RWPE2 (cell line): ENCODE data around the gene WDSUB1.

Source experiments
- ATAC-seq: fragments of 200-7000 bp; cut with Tn5 transposase; 3 replicates; pipeline ENCODE4 v1.9.1; 2021; ENCODE audit warnings: low read depth
- DNase-seq: peaks from one replicate; pipeline ENCODE4 v3.0.0-alpha.2; 2020; ENCODE audit warnings: low spot score
- H3K27ac ChIP-seq: fragments of 450-650 bp; 2 replicates; pipeline ENCODE4 v1.5.1; 2017; ENCODE audit warnings: mild to moderate bottlenecking; ENCODE audit not compliant: poor library complexity, severe bottlenecking
- H3K27me3 ChIP-seq: fragments of 250-450 bp; sonication (Bioruptor Pico); 2 replicates; pipeline ENCODE4 v1.5.1; 2021; ENCODE audit warnings: mild to moderate bottlenecking, moderate library complexity; ENCODE audit not compliant: insufficient read depth, poor library complexity, severe bottlenecking
- H3K36me3 ChIP-seq: fragments of 250-450 bp; sonication (Bioruptor Pico); 2 replicates; pipeline ENCODE4 v1.5.1; 2020; ENCODE audit warnings: low read depth, mild to moderate bottlenecking, moderate library complexity
- H3K4me1 ChIP-seq: fragments of 250-450 bp; sonication (Bioruptor Pico); 2 replicates; pipeline ENCODE4 v1.5.1; 2021; ENCODE audit warnings: mild to moderate bottlenecking, moderate library complexity; ENCODE audit not compliant: insufficient read depth, poor library complexity, severe bottlenecking
- H3K4me3 ChIP-seq: fragments of 250-450 bp; sonication (Bioruptor Pico); 2 replicates; pipeline ENCODE4 v1.5.1; 2021; ENCODE audit warnings: mild to moderate bottlenecking, moderate library complexity; ENCODE audit not compliant: severe bottlenecking
- H3K9me3 ChIP-seq: fragments of 250-450 bp; sonication (Bioruptor Pico); 2 replicates; pipeline ENCODE4 v1.5.1; 2021; ENCODE audit warnings: mild to moderate bottlenecking, moderate library complexity; ENCODE audit not compliant: severe bottlenecking
- TF ChIP-seq, protein P1 (sequence below): fragments of 450-650 bp; IDR thresholded peaks from one replicate; pipeline ENCODE4 v1.5.1; 2017; ENCODE audit warnings: mild to moderate bottlenecking, moderate library complexity; ENCODE audit not compliant: poor library complexity, severe bottlenecking

Gene WDSUB1

DNA sequence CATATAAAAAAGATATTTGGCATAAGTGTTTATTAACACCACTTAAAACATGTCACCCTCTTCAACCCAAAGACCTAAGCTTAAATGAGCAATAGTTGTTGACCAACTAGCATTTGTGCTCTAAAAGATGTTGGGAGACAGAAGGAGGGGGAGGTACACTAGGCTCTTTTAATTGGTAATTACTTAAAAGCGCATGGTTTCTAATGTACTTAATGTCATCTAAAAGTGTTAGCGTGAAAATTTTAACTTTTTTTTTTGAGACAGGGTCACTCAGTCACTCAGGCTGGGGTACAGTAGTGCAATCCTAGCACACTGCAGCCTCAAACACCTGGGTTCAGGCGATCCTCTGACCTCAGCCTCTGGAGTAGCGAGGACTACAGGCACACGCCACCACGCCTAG lies 5.5 kb downstream of the WDSUB1 start:
- peaks cover 21% of the 10 kb centered on the region; the same call in 1 of the 2 replicates for H3K36me3 ChIP-seq
- no peak for DNase-seq
- H3K27me3 ChIP-seq: no peaks in the 10 kb centered on the region
- TF ChIP-seq, protein P1, sequence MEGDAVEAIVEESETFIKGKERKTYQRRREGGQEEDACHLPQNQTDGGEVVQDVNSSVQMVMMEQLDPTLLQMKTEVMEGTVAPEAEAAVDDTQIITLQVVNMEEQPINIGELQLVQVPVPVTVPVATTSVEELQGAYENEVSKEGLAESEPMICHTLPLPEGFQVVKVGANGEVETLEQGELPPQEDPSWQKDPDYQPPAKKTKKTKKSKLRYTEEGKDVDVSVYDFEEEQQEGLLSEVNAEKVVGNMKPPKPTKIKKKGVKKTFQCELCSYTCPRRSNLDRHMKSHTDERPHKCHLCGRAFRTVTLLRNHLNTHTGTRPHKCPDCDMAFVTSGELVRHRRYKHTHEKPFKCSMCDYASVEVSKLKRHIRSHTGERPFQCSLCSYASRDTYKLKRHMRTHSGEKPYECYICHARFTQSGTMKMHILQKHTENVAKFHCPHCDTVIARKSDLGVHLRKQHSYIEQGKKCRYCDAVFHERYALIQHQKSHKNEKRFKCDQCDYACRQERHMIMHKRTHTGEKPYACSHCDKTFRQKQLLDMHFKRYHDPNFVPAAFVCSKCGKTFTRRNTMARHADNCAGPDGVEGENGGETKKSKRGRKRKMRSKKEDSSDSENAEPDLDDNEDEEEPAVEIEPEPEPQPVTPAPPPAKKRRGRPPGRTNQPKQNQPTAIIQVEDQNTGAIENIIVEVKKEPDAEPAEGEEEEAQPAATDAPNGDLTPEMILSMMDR: no peak
- no peaks in the 10 kb centered on the region for H3K4me1 ChIP-seq
- H3K4me3 ChIP-seq: no peak overlapping the region
- H3K27ac ChIP-seq: no peak overlapping the region
- ATAC-seq: no peak
- H3K9me3 ChIP-seq: no peaks in the 10 kb centered on the region

DNA sequence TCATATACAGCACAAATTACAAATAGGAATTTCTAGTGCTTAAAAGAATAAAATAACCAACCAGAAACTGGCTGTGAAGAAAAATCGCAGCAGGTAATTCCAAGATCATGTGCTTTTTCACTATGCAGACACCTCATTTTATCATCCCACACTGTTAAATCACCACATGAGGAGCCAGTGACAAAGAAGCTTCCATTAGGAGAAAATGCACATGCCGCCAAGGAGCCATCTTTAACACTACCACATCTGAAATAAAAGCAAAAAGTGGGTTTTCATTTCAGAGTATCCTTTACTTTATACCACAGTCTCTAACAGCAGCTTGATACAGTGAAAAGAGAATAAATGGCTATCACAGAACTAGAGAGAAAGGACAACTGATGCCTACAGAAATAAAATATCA lies 6.8 kb downstream of the WDSUB1 start:
- no peaks in the 10 kb centered on the region for H3K9me3 ChIP-seq

DNA sequence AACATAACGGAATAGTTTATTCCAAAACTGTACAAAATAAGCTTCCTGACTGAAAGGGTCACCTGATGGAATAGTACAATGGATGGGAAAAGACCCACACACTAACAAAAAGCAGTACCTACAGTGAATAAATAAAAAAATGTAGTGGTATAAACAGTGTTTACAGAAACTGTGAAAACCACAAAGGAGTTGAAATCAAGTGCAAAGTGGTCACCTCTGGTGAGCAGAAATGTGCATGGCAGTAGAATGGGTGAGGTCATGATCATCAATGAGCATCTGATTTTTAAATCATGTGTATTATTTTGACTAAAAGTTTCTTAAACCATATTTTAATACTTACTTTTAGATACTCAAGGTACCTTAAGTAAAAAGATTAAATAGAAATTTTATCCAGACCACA lies 11.4 kb downstream of the WDSUB1 start:
- H3K27ac ChIP-seq: no peak overlapping the region
- no peak overlapping the region for H3K4me3 ChIP-seq
- TF ChIP-seq, protein P1: no peak
- no peaks in the 10 kb centered on the region for H3K4me1 ChIP-seq
- H3K9me3 ChIP-seq: no peaks in the 10 kb centered on the region
- ATAC-seq (no peak), DNase-seq (no peak)
- peaks cover 26% of the 10 kb centered on the region; the same call in 1 of the 2 replicates for H3K36me3 ChIP-seq
- H3K27me3 ChIP-seq: no peaks in the 10 kb centered on the region

More for the DNA sequence above, 6.8 kb downstream of the WDSUB1 start:
- H3K27ac ChIP-seq: no peak overlapping the region
- H3K4me1 ChIP-seq: no peaks in the 10 kb centered on the region
- DNase-seq (no peak), ATAC-seq (no peak)
- H3K27me3 ChIP-seq: no peaks in the 10 kb centered on the region
- no peak overlapping the region for H3K4me3 ChIP-seq
- H3K36me3 ChIP-seq: peaks cover 25% of the 10 kb centered on the region; the same call in 1 of the 2 replicates
- TF ChIP-seq, protein P1: no peak

DNA sequence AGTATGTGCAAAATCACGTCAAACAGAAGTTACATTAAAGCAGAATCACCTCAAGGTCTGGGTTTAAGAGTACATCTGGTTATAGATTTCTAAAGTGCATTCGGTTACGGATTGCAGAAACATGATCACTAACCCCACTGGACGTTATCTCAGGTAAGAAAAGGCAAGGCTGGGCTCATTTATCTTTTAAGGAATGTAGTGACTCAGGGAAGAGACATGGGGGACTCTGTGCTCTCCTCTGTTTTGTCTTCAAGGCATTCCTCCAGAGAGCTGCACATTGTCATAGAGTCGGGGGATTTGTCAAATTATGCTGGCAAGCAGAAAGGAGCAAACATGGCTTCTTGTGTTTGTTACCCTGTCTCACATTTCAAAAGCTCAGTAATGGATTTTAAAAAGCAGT lies 14.3 kb downstream of the WDSUB1 start:
- Histone ChIP-seq H3K9me3 (no peaks in the 10 kb centered on the region), H3K4me1 (peaks cover 4% of the 10 kb centered on the region), H3K4me3 (no peak overlapping the region), H3K27ac (no peak overlapping the region), H3K27me3 (no peaks in the 10 kb centered on the region), H3K36me3 (peaks cover 11% of the 10 kb centered on the region; the same call in 1 of the 2 replicates)
- TF ChIP-seq, protein P1: no peak
- ATAC-seq: no peak
- DNase-seq: no peak

DNA sequence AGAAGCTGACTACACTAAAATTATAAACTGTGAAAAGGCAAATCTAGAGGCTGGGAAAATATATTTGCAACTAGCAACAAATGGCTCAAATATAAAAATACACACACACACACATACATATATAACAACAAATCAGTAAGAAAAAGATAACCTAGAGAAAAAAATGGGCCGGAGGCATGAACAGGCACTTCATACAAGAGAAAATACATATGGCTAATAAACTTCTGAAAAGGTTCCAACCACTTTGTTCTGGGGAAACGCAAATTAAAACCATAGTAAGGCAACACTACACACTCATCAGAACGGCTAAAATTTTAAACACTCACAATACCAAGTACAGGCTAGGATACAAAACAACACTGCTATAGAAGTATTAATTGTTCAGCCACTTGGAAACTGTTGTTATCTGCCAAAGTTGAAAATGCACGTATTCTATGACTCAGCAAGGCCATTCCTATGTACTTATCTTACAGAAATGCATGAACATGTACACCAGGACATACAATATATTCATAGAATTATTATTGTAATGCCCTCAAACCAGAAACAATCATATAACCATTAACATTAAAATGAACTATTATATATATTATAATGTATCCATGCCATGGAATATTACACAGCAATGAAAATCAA lies 15.6 kb downstream of the WDSUB1 start:
- TF ChIP-seq, protein P1: no peak
- H3K27me3 ChIP-seq: no peaks in the 10 kb centered on the region
- peaks cover 11% of the 10 kb centered on the region; the same call in 1 of the 2 replicates for H3K36me3 ChIP-seq
- no peaks in the 10 kb centered on the region for H3K9me3 ChIP-seq
- H3K4me3 ChIP-seq: no peak overlapping the region
- H3K4me1 ChIP-seq: peaks cover 4% of the 10 kb centered on the region
- H3K27ac ChIP-seq: no peak overlapping the region
- DNase-seq: no peak
- no peak for ATAC-seq
